G401.6 (cell line): ENCODE results near the gene HTRA1.

Experiments used
- FAIRE-seq: peaks from 2 replicates; lab custom pipeline; 2012; peaks lifted over from hg19 to GRCh38; lab: Jason Lieb, UNC

Gene HTRA1

GRCh38 chr10:122516734-122517133 is 55.4 kb downstream of the HTRA1 start:
- no peak for FAIRE-seq

- no peak for FAIRE-seq
Measured at GRCh38 chr10:122519144-122519543, 57.8 kb downstream of the HTRA1 start.

GRCh38 chr10:122519873-122520272 is 58.5 kb downstream of the HTRA1 start:
- no peak for FAIRE-seq

- no peak for FAIRE-seq
Measured at GRCh38 chr10:122521011-122521410, 59.7 kb downstream of the HTRA1 start.

- no peak for FAIRE-seq
Measured at GRCh38 chr10:122524811-122525210, 63.5 kb downstream of the HTRA1 start.

- FAIRE-seq: no peak
Measured at GRCh38 chr10:122525788-122526187, 64.4 kb downstream of the HTRA1 start.

- FAIRE-seq: no peak
Measured at GRCh38 chr10:122526892-122527291, 65.5 kb downstream of the HTRA1 start.

GRCh38 chr10:122530177-122530576 is 68.8 kb downstream of the HTRA1 start:
- FAIRE-seq: no peak

- no peak for FAIRE-seq
Measured at GRCh38 chr10:122531261-122531660, 69.9 kb downstream of the HTRA1 start.

- no peak for FAIRE-seq
Measured at GRCh38 chr10:122531939-122532338, 70.6 kb downstream of the HTRA1 start.

- FAIRE-seq: no peak
Measured at GRCh38 chr10:122532601-122533296, 71.4 kb downstream of the HTRA1 start.

- FAIRE-seq: no peak
Measured at GRCh38 chr10:122537545-122537944, 76.2 kb downstream of the HTRA1 start.

- no peak for FAIRE-seq
Measured at GRCh38 chr10:122541541-122542002, 80.2 kb downstream of the HTRA1 start.

GRCh38 chr10:122543676-122544445 is 82.5 kb downstream of the HTRA1 start:
- FAIRE-seq: no peak

- no peak for FAIRE-seq
Measured at GRCh38 chr10:122544493-122544892, 83.1 kb downstream of the HTRA1 start.

GRCh38 chr10:122546242-122546641 is 84.9 kb downstream of the HTRA1 start:
- no peak for FAIRE-seq

- no peak for FAIRE-seq
Measured at GRCh38 chr10:122548407-122549085, 87.2 kb downstream of the HTRA1 start.

GRCh38 chr10:122549636-122550035 is 88.3 kb downstream of the HTRA1 start:
- no peak for FAIRE-seq

- no peak for FAIRE-seq
Measured at GRCh38 chr10:122550427-122550826, 89.1 kb downstream of the HTRA1 start.

GRCh38 chr10:122550983-122551382 is 89.6 kb downstream of the HTRA1 start:
- no peak for FAIRE-seq

- no peak for FAIRE-seq
Measured at GRCh38 chr10:122551450-122551849, 90.1 kb downstream of the HTRA1 start.

GRCh38 chr10:122553341-122553740 is 92.0 kb downstream of the HTRA1 start:
- no peak for FAIRE-seq
